Activated T-cell treated with anti-CD3 and anti-CD28 coated beads for 4 hours (primary cell): Measurements from ENCODE around the gene RABAC1.

Source experiments
- DNase-seq: peaks from one replicate; pipeline ENCODE4 v3.0.0-alpha.2; 2020

RABAC1 gene

GRCh38 chr19:41988947-41989346 lies 29.8 kb upstream of the RABAC1 start:
- no peak for DNase-seq

- no peak for DNase-seq
Observed at GRCh38 chr19:41987141-41987860, 28.2 kb upstream of the RABAC1 start.

GRCh38 chr19:41984961-41985360 lies 25.8 kb upstream of the RABAC1 start:
- no peak for DNase-seq

GRCh38 chr19:41981724-41982123 lies 22.6 kb upstream of the RABAC1 start:
- no peak for DNase-seq

GRCh38 chr19:41978470-41978869 lies 19.3 kb upstream of the RABAC1 start:
- no peak for DNase-seq

- no peak for DNase-seq
Observed at GRCh38 chr19:41977916-41978315, 18.8 kb upstream of the RABAC1 start.

GRCh38 chr19:41974652-41975051 lies 15.5 kb upstream of the RABAC1 start:
- DNase-seq = no peak

GRCh38 chr19:41971363-41971762 lies 12.2 kb upstream of the RABAC1 start:
- no peak for DNase-seq

- DNase-seq = no peak
Observed at GRCh38 chr19:41969772-41970458, 10.8 kb upstream of the RABAC1 start.

- no peak for DNase-seq
Observed at GRCh38 chr19:41968751-41969595, 9.9 kb upstream of the RABAC1 start.

GRCh38 chr19:41967054-41967783 lies 8.1 kb upstream of the RABAC1 start:
- DNase-seq = no peak

GRCh38 chr19:41965106-41965505 lies 6.0 kb upstream of the RABAC1 start:
- no peak for DNase-seq

- no peak for DNase-seq
Observed at GRCh38 chr19:41960973-41961372, 1.9 kb upstream of the RABAC1 start.

- DNase-seq = peak; percentile 78
Observed at GRCh38 chr19:41958367-41959055, 610 bp downstream of the RABAC1 start.

- DNase-seq = no peak
Observed at GRCh38 chr19:41957838-41958366, 1.2 kb downstream of the RABAC1 start.

GRCh38 chr19:41957161-41957837 lies 1.8 kb downstream of the RABAC1 start:
- no peak for DNase-seq

- no peak for DNase-seq
Observed at GRCh38 chr19:41956621-41957020, 2.5 kb downstream of the RABAC1 start.

- no peak for DNase-seq
Observed at GRCh38 chr19:41955521-41955920, 3.6 kb downstream of the RABAC1 start.

- peak; percentile 92 for DNase-seq
Observed at GRCh38 chr19:41951686-41952172, 7.4 kb downstream of the RABAC1 start.

- DNase-seq = no peak
Observed at GRCh38 chr19:41947091-41947490, 12.0 kb downstream of the RABAC1 start.

GRCh38 chr19:41945135-41945766 lies 13.9 kb downstream of the RABAC1 start:
- peak; percentile 85 for DNase-seq
